GM12878 (cell line): ENCODE results near the gene RASGRF1. TPM values are rescaled to one million over a fixed set of nuclear protein-coding genes. Genes with fewer than 3 reads are reported as not detected.

ENCODE experiments used
- ATAC-seq: fragments of 200-7000 bp; cut with Tn5 transposase; 3 replicates; pipeline ENCODE4 v1.9.1; 2020; ENCODE audit warnings: mild to moderate bottlenecking, moderate library complexity
- BruUV-seq: library from RNA; stranded (reverse); fragments of 400-500 nt; replicated peaks from 2 replicates; lab custom pipeline; 2021; lab: Mats Ljungman, UMichigan
- CTCF ChIA-PET: fragments of 300-600 bp; sonication (Branson Sonifier 250); formaldehyde crosslinking; extraction: SDS; loops from one replicate; lab custom pipeline; 2021; ENCODE audit warnings: inconsistent platforms; lab: Yijun Ruan, JAX
- POLR2A ChIA-PET: fragments of 350-600 bp; formaldehyde crosslinking; extraction: SDS; loops from one replicate; lab custom pipeline; 2021; ENCODE audit warnings: inconsistent platforms; lab: Charles Lee
- RAD21 ChIA-PET: fragments of 300-600 bp; sonication (Branson Sonifier 250); formaldehyde crosslinking; loops from one replicate; lab custom pipeline; 2023; ENCODE audit warnings: antibody characterized with exemption; ENCODE audit not compliant: unreplicated experiment; lab: Charles Lee
- SMC1A ChIA-PET: fragments of 300-600 bp; sonication (Branson Sonifier 250); formaldehyde crosslinking; loops from one replicate; lab custom pipeline; 2023; ENCODE audit not compliant: unreplicated experiment, uncharacterized antibody; lab: Charles Lee
- DNase-seq: peaks from one replicate; pipeline ENCODE4 v3.0.0-alpha.2; 2011; ENCODE audit warnings: low read depth, low spot score
- FAIRE-seq: peaks from 3 replicates; lab custom pipeline; 2011; peaks lifted over from hg19 to GRCh38; lab: Jason Lieb, UNC
- H2AFZ ChIP-seq: 2 replicates; pipeline ENCODE4 v1.6.0; 2011; ENCODE audit warnings: low read depth, low read length, control low read depth; ENCODE audit not compliant: control insufficient read depth
- H3K27ac ChIP-seq: 2 replicates; pipeline ENCODE4 v1.5.1; 2011; ENCODE audit warnings: control low read depth; ENCODE audit not compliant: control insufficient read depth, insufficient read depth
- H3K27me3 ChIP-seq, 2 experiments: replicated peaks in 1 of 2; 2 replicates each; pipeline versions ENCODE4 v1.6.0 to v1.6.1; 2011; ENCODE audit warnings: low read length in 1 of 2; ENCODE audit not compliant: control insufficient read depth in 2 of 2, insufficient read depth in 2 of 2
- H3K36me3 ChIP-seq, 2 experiments: 2 replicates each; pipeline ENCODE4 v1.5.1; 2011; ENCODE audit warnings: low read length in 1 of 2; ENCODE audit not compliant: control insufficient read depth in 2 of 2, insufficient read depth in 2 of 2
- H3K4me1 ChIP-seq: 2 replicates; pipeline ENCODE4 v1.6.1; 2011; ENCODE audit warnings: mild to moderate bottlenecking, low read length, moderate library complexity, mixed read lengths; ENCODE audit not compliant: control insufficient read depth, insufficient read depth
- H3K4me2 ChIP-seq: 2 replicates; pipeline ENCODE4 v1.6.0; 2011; ENCODE audit warnings: control low read depth; ENCODE audit not compliant: control insufficient read depth, insufficient read depth
- H3K4me3 ChIP-seq: fragments of 200-600 bp; sonication (generic); 2 replicates; pipeline ENCODE4 v1.5.1; 2016
- H3K79me2 ChIP-seq: 2 replicates; pipeline ENCODE4 v1.6.0; 2011; ENCODE audit warnings: low read length; ENCODE audit not compliant: control insufficient read depth, insufficient read depth
- H3K9ac ChIP-seq: 2 replicates; pipeline ENCODE4 v1.8.0; 2011; ENCODE audit warnings: low read length, control low read depth, mixed read lengths; ENCODE audit not compliant: control insufficient read depth, insufficient read depth
- H3K9me3 ChIP-seq: replicated peaks from 3 replicates; pipeline ENCODE4 v1.5.1; 2011; ENCODE audit warnings: mild to moderate bottlenecking, low read length; ENCODE audit not compliant: control insufficient read depth, insufficient read depth
- H4K20me1 ChIP-seq: 2 replicates; pipeline ENCODE4 v1.6.0; 2011; ENCODE audit not compliant: control insufficient read depth, insufficient read depth
- ATF7 ChIP-seq: fragments of 450-650 bp; IDR thresholded peaks from 2 replicates; pipeline ENCODE4 v1.6.1; 2016; ENCODE audit warnings: low read depth, mild to moderate bottlenecking
- BHLHE40 ChIP-seq, 2 experiments: fragments of 450-650 bp in 1 of 2; IDR thresholded peaks; 2 replicates each; pipeline ENCODE4 v1.6.1; 2011 to 2017; ENCODE audit warnings: low read depth in 2 of 2, borderline replicate concordance in 1 of 2, improper control_type of control experiment in 1 of 2, low read length in 1 of 2, mild to moderate bottlenecking in 1 of 2
- BMI1 ChIP-seq: fragments of 450-650 bp; IDR thresholded peaks from 2 replicates; pipeline ENCODE4 v1.6.1; 2016; ENCODE audit warnings: mild to moderate bottlenecking, moderate library complexity, borderline replicate concordance
- CHD2 ChIP-seq: IDR thresholded peaks from 2 replicates; pipeline ENCODE4 v1.6.1; 2011; ENCODE audit warnings: low read depth, low read length, improper control_type of control experiment, borderline replicate concordance
- E2F8 ChIP-seq: fragments of 450-650 bp; IDR thresholded peaks from 2 replicates; pipeline ENCODE4 v1.6.1; 2018; ENCODE audit warnings: mild to moderate bottlenecking, low read depth, moderate library complexity; ENCODE audit not compliant: partially characterized antibody
- HDAC2 ChIP-seq: fragments of 200-600 bp; sonication (generic); IDR thresholded peaks from 2 replicates; pipeline ENCODE4 v1.6.1; 2017
- MEF2B ChIP-seq: fragments of 450-650 bp; IDR thresholded peaks from 2 replicates; pipeline ENCODE4 v1.6.1; 2018; ENCODE audit warnings: mild to moderate bottlenecking, moderate library complexity; ENCODE audit not compliant: partially characterized antibody, poor library complexity, severe bottlenecking
- MYB ChIP-seq: fragments of 150-350 bp; IDR thresholded peaks from 2 replicates; pipeline ENCODE4 v1.6.1; 2014; ENCODE audit warnings: mild to moderate bottlenecking, low read depth, low read length, borderline replicate concordance
- NBN ChIP-seq: fragments of 450-650 bp; IDR thresholded peaks from 2 replicates; pipeline ENCODE4 v1.6.1; 2016
- NR2C2 ChIP-seq: IDR thresholded peaks from 2 replicates; pipeline ENCODE4 v1.6.1; 2011; ENCODE audit warnings: borderline replicate concordance, low read depth; ENCODE audit not compliant: control insufficient read depth, insufficient read length
- RUNX3 ChIP-seq: IDR thresholded peaks from 2 replicates; pipeline ENCODE4 v1.6.1; 2012; ENCODE audit warnings: low read length, inconsistent platforms
- ZNF207 ChIP-seq: fragments of 450-650 bp; IDR thresholded peaks from 2 replicates; pipeline ENCODE4 v1.6.1; 2014; ENCODE audit warnings: antibody characterized with exemption, mild to moderate bottlenecking, borderline replicate concordance
- WGBS: methylation state at CpG from one replicate; pipeline ENCODE4 v1.1.6; 2016; ENCODE audit warnings: low lambda C conversion rate; ENCODE audit not compliant: insufficient replicate concordance, insufficient coverage; ENCODE audit errors: missing lambda C conversion rate; 5-methylcytosine and 5-hydroxymethylcytosine counted together
- in situ Hi-C: fragments of 300-500 bp; cut with MboI; formaldehyde crosslinking; loops from 9 replicates; pipeline ENCODE4 v1.14.3; 2018; ENCODE audit warnings: mixed read lengths
- intact Hi-C: fragments of 100-400 bp; cut with micrococcal nuclease; formaldehyde crosslinking; loops from one replicate; pipeline ENCODE4 v1.14.2; 2022; ENCODE audit not compliant: unreplicated experiment
- polyA plus RNA-seq, 11 experiments: library from polyadenylated mRNA; depleted of rRNA in 4 of 11; unstranded in 6 of 11; stranded (reverse) in 5 of 11; fragments of >200 nt; fragmentation: Nextera tagmentation in 4 of 11; fragmentation: Illumina TruSeq in 1 of 11; extraction: Ambion mirVana in 4 of 11; extraction: Trizol in 1 of 11; gene quantifications; 1 replicate in 1 of 11; 2 replicates in 10 of 11; pipeline versions ENCODE4 v1.2.1 to v1.2.3, GENCODE V29; 2011 to 2016; ENCODE audit warnings: inconsistent platforms in 2 of 11, missing spikeins in 2 of 11, low read depth in 1 of 11
- total RNA-seq, 4 experiments: library from RNA; depleted of rRNA in 3 of 4; stranded (reverse); fragments of >200 nt in 3 of 4; fragmentation: Illumina TruSeq in 1 of 4; extraction: Trizol in 1 of 4; gene quantifications; 2 replicates each; pipeline versions ENCODE4 v1.2.1 to v1.2.3, GENCODE V29; 2013 to 2021
- TF ChIP-seq, protein P1 (sequence below): IDR thresholded peaks from 2 replicates; pipeline ENCODE4 v1.6.1; 2012; ENCODE audit warnings: low read depth, low read length, improper control_type of control experiment

Gene RASGRF1
- total and polyA plus RNA-seq, 10 of the 15 experiments (the other 5 are each of a cell fraction or from before 2014, with no cell fraction given) = 0.20 to 1.9 (median 0.86) TPM

GRCh38 chr15:79060175-79060574 lies 30.4 kb downstream of the RASGRF1 start:
- ChIA-PET POLR2A (interaction anchor here (0.6 kb wide), 1 partner anchor 933 kb away, joined by 4 read pairs; no protein-coding TSS in a partner anchor), SMC1A (no interaction called here), CTCF (no interaction called here), RAD21 (no interaction called here)
- FAIRE-seq (no peak), ATAC-seq (no peak), DNase-seq (no peak)
- Histone ChIP-seq H3K27ac (no peak overlapping the region), H3K36me3 (no peaks in the 10 kb centered on the region), H3K4me1 (no peaks in the 10 kb centered on the region), H2AFZ (no peak overlapping the region), H3K27me3 (peaks cover 0 to 5% of the 10 kb centered on the region in 2 experiments; a peak in 2 of 4 replicates), H3K79me2 (no peaks in the 10 kb centered on the region), H4K20me1 (no peaks in the 10 kb centered on the region), H3K9me3 (no peaks in the 10 kb centered on the region), H3K4me3 (no peak overlapping the region), H3K4me2 (no peak overlapping the region), H3K9ac (no peak overlapping the region)
- no TSS peak for BruUV-seq
- in situ Hi-C loops (no loop called here), intact Hi-C loops (no loop called here)
- WGBS = 14% methylated on average over 4 of the region's 4 CpGs
- TF ChIP-seq, protein P1, sequence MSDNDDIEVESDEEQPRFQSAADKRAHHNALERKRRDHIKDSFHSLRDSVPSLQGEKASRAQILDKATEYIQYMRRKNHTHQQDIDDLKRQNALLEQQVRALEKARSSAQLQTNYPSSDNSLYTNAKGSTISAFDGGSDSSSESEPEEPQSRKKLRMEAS = no peak
- TF ChIP-seq ATF7 (no peak), ZNF207 (no peak), CHD2 (no peak), BHLHE40 (IDR thresholded peaks at IDR 0.05; ENCODE audit: borderline replicate concordance in 1 of 2, low read depth in 2 of 2, low read length in 1 of 2) (no peak), MYB (no peak), NR2C2 (no peak), RUNX3 (no peak), HDAC2 (no peak), BMI1 (no peak), MEF2B (no peak), E2F8 (no peak), NBN (no peak)
